Breast epithelium (tissue), 4 donors: ENCODE measurements around the gene KMO. TPM values are rescaled to one million over a fixed set of nuclear protein-coding genes. Genes with fewer than 3 reads are reported as not detected.
A peak's percentile ranks its signal among the peaks of the same experiment; 100 is the strongest.

Experiments used
- DNase-seq, 2 donors: peaks; one replicate each; pipeline ENCODE4 v3.0.0-alpha.2; 2019; ENCODE audit warnings: low spot score in 2 of 2
- H3K27ac ChIP-seq, 2 donors: fragments of 200-600 bp; sonication (generic) in 1 of 2; one replicate each; pipeline ENCODE4 v1.5.1; 2016 to 2019; ENCODE audit warnings: mild to moderate bottlenecking in 1 of 2
- H3K27me3 ChIP-seq, 2 donors: fragments of 200-600 bp; sonication (generic) in 1 of 2; one replicate each; pipeline versions ENCODE4 v1.5.1 to v1.6.0; 2017 to 2019; ENCODE audit warnings: control low read depth in 1 of 2, mild to moderate bottlenecking in 1 of 2
- H3K36me3 ChIP-seq: fragments of 200-600 bp; one replicate; pipeline ENCODE4 v1.5.1; 2019
- H3K4me1 ChIP-seq, 2 donors: fragments of 200-600 bp; sonication (generic); one replicate each; pipeline ENCODE4 v1.5.1; 2016 to 2019; ENCODE audit warnings: control low read depth in 1 of 2
- H3K4me3 ChIP-seq, 3 donors: fragments of 200-600 bp; sonication (generic); 1 replicate in 2 of 3; 2 replicates in 1 of 3; pipeline ENCODE4 v1.5.1; 2016 to 2019; ENCODE audit warnings: mild to moderate bottlenecking in 3 of 3, moderate library complexity in 2 of 3
- H3K9me3 ChIP-seq, 2 donors: fragments of 200-600 bp; sonication (generic) in 1 of 2; one replicate each; pipeline ENCODE4 v1.5.1; 2016 to 2019; ENCODE audit warnings: control low read depth in 1 of 2
- CTCF ChIP-seq, 3 donors: fragments of 450-650 bp; IDR thresholded peaks; one replicate each; pipeline ENCODE4 v1.5.1; 2016 to 2017; ENCODE audit warnings: antibody characterized with exemption in 3 of 3, mild to moderate bottlenecking in 3 of 3, moderate library complexity in 3 of 3
- POLR2A ChIP-seq: fragments of 450-650 bp; IDR thresholded peaks from one replicate; pipeline ENCODE4 v1.6.1; 2016; ENCODE audit warnings: antibody characterized with exemption, mild to moderate bottlenecking, moderate library complexity
- POLR2AphosphoS5 ChIP-seq, 3 donors: sonication (generic); formaldehyde crosslinking; IDR thresholded peaks; one replicate each; pipeline ENCODE4 v1.6.1; 2017; ENCODE audit warnings: antibody characterized with exemption in 3 of 3
- intact Hi-C: fragments of 100-400 bp; cut with DNase I; formaldehyde crosslinking; loops from one replicate; pipeline ENCODE4 v1.15.1; 2023; ENCODE audit warnings: low total_unique reads
- total RNA-seq, 3 donors: library from RNA; depleted of rRNA; stranded (reverse); fragments of >200 nt; gene quantifications; one replicate each; pipeline ENCODE4 v1.1.0, GENCODE V29; 2016

Gene KMO
- total RNA-seq, 3 donors from 2014 or later: 1.1 to 4.3 (median 1.9) TPM

GRCh38 chr1:241582921-241583321, 50.7 kb downstream of the KMO start:
- Histone ChIP-seq H3K4me1 (no peaks in the 10 kb centered on the region), H3K36me3 (no peaks in the 10 kb centered on the region), H3K27me3 (no peaks in the 10 kb centered on the region), H3K27ac (peak overlapping the region; percentile 46 to 69), H3K4me3 (no peak overlapping the region), H3K9me3 (no peaks in the 10 kb centered on the region)
- TF ChIP-seq POLR2AphosphoS5 (IDR thresholded peaks at IDR 0.05) (peak in 2 of 3 donors; percentile 25 to 35), POLR2A (no peak)
- DNase-seq: peak; percentile 52 to 91
- intact Hi-C loops: no loop called here

GRCh38 chr1:241586905-241587512, 54.8 kb downstream of the KMO start:
- no peaks in the 10 kb centered on the region for H3K27me3 ChIP-seq
- TF ChIP-seq CTCF (IDR thresholded peaks at IDR 0.05) (no peak), POLR2AphosphoS5 (IDR thresholded peaks at IDR 0.05) (no peak), POLR2A (no peak)
- intact Hi-C loops: no loop called here
- no peak overlapping the region for H3K4me3 ChIP-seq
- no peaks in the 10 kb centered on the region for H3K9me3 ChIP-seq
- DNase-seq: no peak
- H3K27ac ChIP-seq: no peak overlapping the region
- H3K4me1 ChIP-seq: no peaks in the 10 kb centered on the region
- H3K36me3 ChIP-seq: no peaks in the 10 kb centered on the region

GRCh38 chr1:241589521-241589920, 57.3 kb downstream of the KMO start:
- TF ChIP-seq CTCF (IDR thresholded peaks at IDR 0.05) (no peak), POLR2AphosphoS5 (IDR thresholded peaks at IDR 0.05) (no peak), POLR2A (no peak)
- no peaks in the 10 kb centered on the region for H3K9me3 ChIP-seq
- H3K4me3 ChIP-seq: no peak overlapping the region
- H3K4me1 ChIP-seq: no peaks in the 10 kb centered on the region
- no peaks in the 10 kb centered on the region for H3K27me3 ChIP-seq
- intact Hi-C loops: no loop called here
- no peak overlapping the region for H3K27ac ChIP-seq
- no peak for DNase-seq
- H3K36me3 ChIP-seq: no peaks in the 10 kb centered on the region

GRCh38 chr1:241590719-241591118, 58.5 kb downstream of the KMO start:
- intact Hi-C loops: no loop called here
- H3K4me3 ChIP-seq: no peak overlapping the region
- H3K27ac ChIP-seq: peak overlapping the region; percentile 8 to 61
- H3K4me1 ChIP-seq: no peaks in the 10 kb centered on the region
- no peak for DNase-seq
- TF ChIP-seq POLR2AphosphoS5 (IDR thresholded peaks at IDR 0.05) (no peak), POLR2A (no peak), CTCF (IDR thresholded peaks at IDR 0.05) (no peak)
- H3K36me3 ChIP-seq: no peaks in the 10 kb centered on the region
- H3K9me3 ChIP-seq: no peaks in the 10 kb centered on the region
- no peaks in the 10 kb centered on the region for H3K27me3 ChIP-seq

- peak; percentile 62 to 63 for DNase-seq
- no peaks in the 10 kb centered on the region for H3K9me3 ChIP-seq
- TF ChIP-seq POLR2A (no peak), POLR2AphosphoS5 (IDR thresholded peaks at IDR 0.05) (peak in 1 of 3 donors; percentile 21)
- H3K27me3 ChIP-seq: no peaks in the 10 kb centered on the region
- intact Hi-C loops: no loop called here
- H3K4me3 ChIP-seq: no peak overlapping the region
- H3K36me3 ChIP-seq: no peaks in the 10 kb centered on the region
- H3K27ac ChIP-seq: peak overlapping the region; percentile 44 to 76
- no peaks in the 10 kb centered on the region for H3K4me1 ChIP-seq
Observed at GRCh38 chr1:241591317-241591716, 59.1 kb downstream of the KMO start.

- Histone ChIP-seq H3K27me3 (no peaks in the 10 kb centered on the region), H3K27ac (peak overlapping the region; percentile 44 to 76), H3K36me3 (no peaks in the 10 kb centered on the region), H3K4me3 (no peak overlapping the region), H3K4me1 (no peaks in the 10 kb centered on the region), H3K9me3 (no peaks in the 10 kb centered on the region)
- DNase-seq: no peak
- TF ChIP-seq POLR2A (no peak), CTCF (IDR thresholded peaks at IDR 0.05) (no peak), POLR2AphosphoS5 (IDR thresholded peaks at IDR 0.05) (no peak)
- intact Hi-C loops: no loop called here
Observed at GRCh38 chr1:241591736-241592135, 59.6 kb downstream of the KMO start.
